ENCODE results near the gene FOXK1.
"Not testable (repeated sequence)": the region's sequence is repeated elsewhere in the genome, so short reads cannot be mapped to it uniquely, and the experiment has no call there.

Gene FOXK1

GRCh38 chr7:4663239-4664018 is 18.7 kb upstream of the FOXK1 start:
- no peak for DNase-seq (ENCODE audit: low read depth, low spot score)
- no peak overlapping the region for H3K4me3 ChIP-seq (ENCODE audit: low read length)

DNA sequence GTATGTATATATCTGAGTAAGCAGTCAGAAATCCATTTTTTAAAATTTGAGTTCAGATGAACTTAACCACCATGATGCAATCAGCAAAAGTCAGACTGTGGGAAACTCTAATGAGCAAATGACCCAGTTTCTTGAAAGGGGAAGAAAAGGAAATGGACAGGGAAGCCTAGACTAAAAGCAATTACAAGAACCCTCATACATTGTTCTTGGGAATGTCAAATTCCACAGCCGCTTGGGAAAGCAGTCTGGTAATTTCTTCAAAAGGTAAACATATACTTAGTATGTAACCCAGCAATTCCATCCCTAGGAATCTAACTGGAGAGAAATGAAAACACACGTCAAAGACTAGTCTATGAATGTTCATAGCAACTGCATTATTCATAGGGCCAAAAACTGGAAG is 16.4 kb upstream of the FOXK1 start:
- DNase-seq (ENCODE audit: low read depth, low spot score): no peak
- H3K4me3 ChIP-seq (ENCODE audit: low read length): no peak overlapping the region

GRCh38 chr7:4667776-4668509 is 14.2 kb upstream of the FOXK1 start:
- DNase-seq (ENCODE audit: low read depth, low spot score): no peak
- H3K4me3 ChIP-seq (ENCODE audit: low read length): no peak overlapping the region

DNA sequence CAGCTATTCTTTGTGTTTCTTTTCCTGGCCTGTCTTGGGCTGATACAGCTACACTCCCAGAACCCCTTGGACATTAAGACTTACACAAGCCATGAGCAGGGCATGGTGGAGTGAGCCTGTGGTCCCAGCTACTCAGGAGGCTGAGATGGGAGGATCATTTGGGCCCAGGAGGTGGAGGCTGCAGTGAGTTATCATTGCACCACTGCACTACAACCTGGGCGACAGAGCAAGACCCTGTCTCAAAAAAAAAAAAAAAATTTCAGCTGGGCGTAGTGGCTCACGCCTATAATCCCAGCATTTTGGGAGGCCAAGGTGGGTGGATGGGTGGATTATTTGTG is 13.6 kb upstream of the FOXK1 start:
- no peak for DNase-seq (ENCODE audit: low read depth, low spot score)
- no peak overlapping the region for H3K4me3 ChIP-seq (ENCODE audit: low read length)

GRCh38 chr7:4670791-4671190 is 11.3 kb upstream of the FOXK1 start:
- no peak overlapping the region for H3K4me3 ChIP-seq (ENCODE audit: low read length)

GRCh38 chr7:4675771-4676367 is 6.2 kb upstream of the FOXK1 start:
- no peak for DNase-seq (ENCODE audit: low read depth, low spot score)
- H3K4me3 ChIP-seq (ENCODE audit: low read length): no peak overlapping the region

More at GRCh38 chr7:4670791-4671190, 11.3 kb upstream of the FOXK1 start:
- no peak for DNase-seq (ENCODE audit: low read depth, low spot score)

GRCh38 chr7:4677518-4677917 is 4.6 kb upstream of the FOXK1 start:
- H3K4me3 ChIP-seq (ENCODE audit: low read length); DNase-seq (ENCODE audit: low read depth, low spot score): not testable (repeated sequence)

- no peak for DNase-seq (ENCODE audit: low read depth, low spot score)
- peak overlapping the region; percentile 51 for H3K4me3 ChIP-seq (ENCODE audit: low read length)
Observed at GRCh38 chr7:4681218-4681851, 760 bp upstream of the FOXK1 start.

- H3K4me3 ChIP-seq (ENCODE audit: low read length): peak overlapping the region; percentile 80
- no peak for DNase-seq (ENCODE audit: low read depth, low spot score)
Observed at GRCh38 chr7:4682621-4683042, 537 bp downstream of the FOXK1 start.

GRCh38 chr7:4683043-4683883 is 1.2 kb downstream of the FOXK1 start:
- DNase-seq (ENCODE audit: low read depth, low spot score): no peak
- H3K4me3 ChIP-seq (ENCODE audit: low read length): peak overlapping the region; percentile 80

DNA sequence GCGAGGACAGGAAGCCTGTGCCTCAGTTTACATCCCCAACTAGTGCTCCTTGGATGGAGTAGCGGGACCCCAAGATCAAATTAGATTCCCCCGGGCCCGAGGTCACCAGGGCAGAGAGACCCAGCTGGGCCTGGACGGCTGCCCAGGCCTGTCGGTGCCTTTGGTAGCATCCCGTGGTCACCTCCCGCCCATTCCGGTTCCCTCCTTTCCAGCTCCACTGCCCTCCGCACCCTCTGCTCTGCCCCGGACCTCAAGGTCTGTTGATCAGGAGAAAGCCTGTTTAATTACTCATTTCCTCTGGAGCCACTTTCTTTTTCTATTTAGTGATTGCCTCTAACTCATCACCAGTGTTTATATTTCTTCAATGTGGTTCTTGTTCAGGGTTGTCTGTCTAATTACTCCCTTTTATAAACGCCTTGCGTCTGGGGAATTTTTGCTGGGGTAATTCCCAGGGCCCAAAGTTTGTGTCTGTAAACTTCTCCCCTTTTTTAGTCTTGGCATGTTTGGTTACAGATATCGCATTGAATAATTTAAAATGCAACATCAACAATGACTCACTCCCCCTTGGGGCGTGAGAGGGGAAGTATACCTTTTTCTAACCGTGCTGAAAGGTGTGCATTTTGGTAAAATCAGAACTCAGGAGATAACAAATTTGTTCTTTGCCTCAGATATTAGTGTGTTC is 1.9 kb downstream of the FOXK1 start:
- no peak for DNase-seq (ENCODE audit: low read depth, low spot score)
- peak overlapping the region; percentile 80 for H3K4me3 ChIP-seq (ENCODE audit: low read length)

GRCh38 chr7:4684846-4685245 is 2.8 kb downstream of the FOXK1 start:
- no peak overlapping the region for H3K4me3 ChIP-seq (ENCODE audit: low read length)

GRCh38 chr7:4685676-4686075 is 3.6 kb downstream of the FOXK1 start:
- not testable (repeated sequence) for H3K4me3 ChIP-seq (ENCODE audit: low read length); DNase-seq (ENCODE audit: low read depth, low spot score)

More at GRCh38 chr7:4684846-4685245, 2.8 kb downstream of the FOXK1 start:
- DNase-seq (ENCODE audit: low read depth, low spot score): no peak

- H3K4me3 ChIP-seq (ENCODE audit: low read length): no peak overlapping the region
- DNase-seq (ENCODE audit: low read depth, low spot score): no peak
Observed at GRCh38 chr7:4687956-4688355, 5.9 kb downstream of the FOXK1 start.

DNA sequence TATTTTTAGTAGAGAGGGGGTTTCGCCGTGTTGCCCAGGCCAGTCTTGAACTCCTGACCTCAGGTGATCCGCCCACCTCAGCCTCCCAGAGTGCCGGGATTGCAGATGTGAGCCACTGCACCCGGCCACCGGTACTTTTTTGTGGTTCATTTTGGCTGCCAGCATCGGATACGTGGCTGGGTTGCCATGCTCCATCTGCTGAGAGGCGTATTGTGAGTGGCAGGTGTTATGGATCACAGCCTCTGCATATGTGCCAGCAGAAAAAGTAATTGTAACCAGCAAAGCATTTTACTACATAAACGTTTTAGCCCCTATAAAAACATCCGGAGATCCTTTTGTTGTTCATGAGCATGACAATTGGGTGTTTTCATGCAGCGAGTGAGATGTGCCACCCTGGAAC is 7.1 kb downstream of the FOXK1 start:
- no peak overlapping the region for H3K4me3 ChIP-seq (ENCODE audit: low read length)
- peak; percentile 71 for DNase-seq (ENCODE audit: low read depth, low spot score)

DNA sequence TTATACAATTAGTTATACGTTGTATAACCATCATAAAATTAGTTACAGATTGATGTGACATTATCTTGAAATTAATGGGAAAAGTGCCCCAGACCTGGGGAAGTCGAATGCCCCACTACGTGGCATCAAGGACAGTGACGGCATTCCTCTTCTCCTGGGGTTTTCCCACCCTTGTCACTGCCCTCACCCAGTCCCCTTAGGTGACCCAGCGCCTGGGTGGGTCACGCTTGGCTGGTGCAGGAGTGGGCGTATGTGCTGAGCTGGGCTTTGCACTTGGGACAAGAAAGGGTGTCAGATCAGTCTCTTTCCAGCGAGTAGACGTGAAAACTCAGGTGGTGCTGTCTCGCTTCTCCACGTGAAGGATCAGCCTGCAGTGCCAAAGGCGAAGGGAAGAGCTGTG is 7.6 kb downstream of the FOXK1 start:
- no peak overlapping the region for H3K4me3 ChIP-seq (ENCODE audit: low read length)
- no peak for DNase-seq (ENCODE audit: low read depth, low spot score)

DNA sequence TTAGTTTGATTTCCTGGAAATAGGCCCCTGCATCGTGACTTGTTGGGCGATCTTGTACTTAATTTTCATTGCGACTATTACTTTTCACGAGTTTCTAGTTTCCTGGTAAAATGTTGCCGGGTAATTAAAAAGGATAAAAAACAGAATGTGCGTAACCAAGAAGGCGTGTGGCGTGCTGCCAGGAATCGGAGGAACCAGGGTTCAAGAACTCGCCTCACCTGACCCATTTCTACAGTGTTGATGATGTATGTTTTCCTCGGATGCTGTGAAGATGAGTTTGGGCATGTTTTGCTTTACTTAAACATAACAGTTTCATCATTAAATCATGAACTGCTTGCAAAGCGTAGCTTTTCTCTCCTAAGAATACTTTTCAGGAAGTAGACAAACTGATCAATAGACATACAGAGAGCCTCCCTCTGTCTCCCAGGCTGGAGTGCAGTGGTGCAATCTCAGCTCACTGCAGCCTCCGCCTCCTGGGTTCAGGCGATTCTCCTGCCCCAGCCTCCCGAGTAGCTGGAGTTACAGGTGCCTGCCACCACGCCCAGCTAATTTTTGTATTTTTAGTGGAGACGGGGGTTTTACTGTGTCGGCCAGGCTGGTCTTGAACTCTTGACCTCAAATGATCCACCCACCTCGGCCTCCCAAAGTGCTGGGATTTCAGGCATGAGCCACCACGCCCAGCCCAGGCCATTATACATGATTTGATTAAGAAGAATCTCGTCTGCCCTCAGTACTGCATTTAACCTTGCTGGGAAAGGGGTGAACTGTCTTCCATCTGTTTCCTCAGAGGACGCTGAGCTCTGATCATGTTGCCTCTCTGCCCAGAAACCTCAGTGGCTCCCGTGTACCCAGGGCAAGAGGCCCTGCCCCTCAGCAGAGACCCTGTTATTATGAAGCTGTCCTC is 9.1 kb downstream of the FOXK1 start:
- H3K4me3 ChIP-seq (ENCODE audit: low read length): no peak overlapping the region
- no peak for DNase-seq (ENCODE audit: low read depth, low spot score)
